ENCODE results near the gene MOB2. TPM values are rescaled to one million over a fixed set of nuclear protein-coding genes. Genes with fewer than 3 reads are reported as not detected.

Gene MOB2, protein sequence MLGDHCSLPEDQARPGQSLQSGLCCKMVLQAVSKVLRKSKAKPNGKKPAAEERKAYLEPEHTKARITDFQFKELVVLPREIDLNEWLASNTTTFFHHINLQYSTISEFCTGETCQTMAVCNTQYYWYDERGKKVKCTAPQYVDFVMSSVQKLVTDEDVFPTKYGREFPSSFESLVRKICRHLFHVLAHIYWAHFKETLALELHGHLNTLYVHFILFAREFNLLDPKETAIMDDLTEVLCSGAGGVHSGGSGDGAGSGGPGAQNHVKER
- 32.4 and 34.5 TPM in 2 replicates for total RNA-seq

DNA sequence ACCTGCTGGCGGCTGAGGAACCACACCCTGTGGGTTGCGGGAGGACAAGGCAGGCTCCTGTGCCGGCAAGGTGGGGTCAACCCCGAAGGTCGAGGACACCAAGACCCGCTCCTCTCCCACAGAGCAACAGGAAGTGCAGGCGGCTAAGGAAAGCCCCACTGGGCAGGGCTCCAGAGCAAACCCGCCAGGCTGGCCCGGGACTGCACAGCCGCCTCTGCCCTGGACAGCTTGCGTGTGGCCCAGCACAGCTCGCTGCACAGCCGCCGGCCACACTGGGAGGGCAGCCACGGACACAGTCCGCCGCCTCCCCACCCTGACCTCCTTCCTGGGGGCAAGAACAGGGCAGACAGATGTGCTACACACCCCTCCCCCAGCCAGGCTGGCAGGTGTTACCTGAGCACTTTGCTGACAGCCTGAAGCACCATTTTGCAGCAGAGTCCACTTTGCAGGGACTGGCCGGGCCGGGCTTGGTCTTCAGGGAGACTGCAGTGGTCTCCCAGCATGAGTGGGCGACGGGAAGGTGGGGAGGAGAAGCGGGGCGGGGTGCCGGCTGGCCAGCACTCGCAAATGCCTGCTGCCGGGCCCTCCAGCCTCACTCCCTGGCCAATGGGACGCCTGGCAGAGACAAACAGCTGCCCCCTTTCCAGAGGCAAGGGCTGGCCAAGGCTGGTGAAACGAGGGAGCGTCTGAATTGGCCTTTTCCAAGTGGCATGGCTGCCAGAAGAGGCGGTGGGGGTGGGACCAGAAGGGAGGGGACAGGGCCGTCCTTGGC, at the start of gene MOB2:
Gene MOB2, minus strand, starts transcription at position 726 of the 772 bp plus-strand sequence. Its CDS starts 223 bp downstream, at position 503.

Other genes with a start within 250 kb of the MOB2 start
- 34.9 and 37.3 TPM in 2 replicates for gene TOLLIP, start 177.1 kb downstream of the MOB2 start, total RNA-seq
- gene BRSK2, start 96.8 kb downstream of the MOB2 start, total RNA-seq: under 0.01 TPM in 1 of 2 replicates, not detected in the other
- gene DUSP8, start 85.5 kb upstream of the MOB2 start, total RNA-seq: 0.21 and 0.96 TPM in 2 replicates
- gene KRTAP5-1, start 98.5 kb upstream of the MOB2 start, total RNA-seq: not detected in 2 replicates
- not detected in 2 replicates for gene KRTAP5-2, start 111.5 kb upstream of the MOB2 start, total RNA-seq
- not detected in 2 replicates for gene KRTAP5-3, start 121.7 kb upstream of the MOB2 start, total RNA-seq
- not detected in 2 replicates for gene KRTAP5-4, start 135.4 kb upstream of the MOB2 start, total RNA-seq
- gene KRTAP5-5, start 143.0 kb upstream of the MOB2 start, total RNA-seq: not detected in 2 replicates
- not detected in 2 replicates for gene KRTAP5-6, start 210.4 kb upstream of the MOB2 start, total RNA-seq